Activated T-cell treated with anti-CD3 and anti-CD28 coated beads, Interleukin-2, amount 50 U/mL, for 48 hours (primary cell): Measurements from ENCODE around the gene RAB10.
"Not testable (repeated sequence)": the region's sequence is repeated elsewhere in the genome, so short reads cannot be mapped to it uniquely, and the experiment has no call there.

ENCODE experiments used
- DNase-seq, 2 experiments: peaks; one replicate each; pipeline ENCODE4 v3.0.0-alpha.2; 2020

RAB10 gene

GRCh38 chr2:26016706-26017045 lies 17.2 kb upstream of the RAB10 start:
- DNase-seq: not testable (repeated sequence)

GRCh38 chr2:26017464-26018183 lies 16.3 kb upstream of the RAB10 start:
- DNase-seq: no peak

DNA sequence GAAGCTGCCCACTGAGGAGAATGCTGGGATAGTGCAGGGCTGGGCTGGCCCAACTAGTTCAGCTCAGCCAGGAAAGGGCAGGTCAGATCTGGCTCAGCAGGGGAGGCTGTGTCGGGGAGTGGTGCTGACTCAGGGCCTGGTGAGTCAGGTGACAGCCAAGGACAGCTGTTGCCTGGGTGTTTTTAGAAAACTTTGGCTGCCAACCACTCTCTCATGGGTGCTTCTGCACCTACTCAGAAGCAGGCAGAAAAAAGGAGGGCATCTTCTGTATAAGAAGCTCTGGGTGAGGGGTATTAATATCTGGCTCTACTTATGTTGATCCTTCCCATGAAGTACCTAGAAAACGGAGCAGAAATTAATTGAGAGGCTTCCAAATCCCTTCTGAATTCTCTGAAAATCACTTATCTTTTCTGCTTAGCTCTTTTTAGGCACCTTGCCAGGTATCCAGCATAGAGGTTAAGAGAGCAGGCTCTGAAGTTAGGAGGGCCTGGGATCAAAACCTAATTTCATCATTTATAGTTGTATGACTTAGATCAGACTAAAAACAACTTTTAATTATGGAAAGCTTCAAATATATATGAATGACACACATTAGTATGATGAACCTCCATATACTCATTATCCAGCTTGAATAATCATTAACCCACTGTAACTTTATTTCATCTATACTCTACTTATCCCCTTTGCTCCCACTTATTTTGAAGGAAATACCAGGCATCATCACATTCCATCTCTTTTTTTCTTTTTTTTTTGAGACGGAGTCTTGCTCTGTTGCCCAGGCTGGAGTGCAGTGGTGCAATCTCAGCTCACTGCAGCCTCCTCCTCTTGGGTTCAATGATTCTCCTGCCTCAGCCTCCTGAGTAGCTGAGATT lies 15.5 kb upstream of the RAB10 start:
- peak; percentile 52 to 64 for DNase-seq

GRCh38 chr2:26020231-26020640 lies 13.6 kb upstream of the RAB10 start:
- DNase-seq: no peak

GRCh38 chr2:26024260-26024659 lies 9.6 kb upstream of the RAB10 start:
- no peak for DNase-seq

DNA sequence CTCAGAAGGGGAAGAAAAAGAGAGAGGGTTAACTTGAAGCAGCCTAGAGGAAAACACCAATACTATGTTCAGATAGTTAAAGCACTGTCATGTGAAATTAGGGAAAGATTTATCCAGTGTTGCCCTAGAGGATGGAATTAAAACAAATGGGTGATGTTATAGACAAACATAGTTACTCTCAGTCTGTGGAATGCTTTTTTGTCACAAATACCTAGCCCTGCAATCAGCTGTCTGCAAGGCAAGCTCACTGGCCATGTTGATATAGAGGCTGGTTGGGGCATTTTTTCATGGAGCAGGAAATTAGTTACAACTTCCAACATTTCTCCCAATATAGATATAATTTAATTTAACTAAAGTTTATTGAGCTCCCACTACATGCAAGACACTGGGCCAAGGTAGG lies 8.4 kb upstream of the RAB10 start:
- no peak for DNase-seq

DNA sequence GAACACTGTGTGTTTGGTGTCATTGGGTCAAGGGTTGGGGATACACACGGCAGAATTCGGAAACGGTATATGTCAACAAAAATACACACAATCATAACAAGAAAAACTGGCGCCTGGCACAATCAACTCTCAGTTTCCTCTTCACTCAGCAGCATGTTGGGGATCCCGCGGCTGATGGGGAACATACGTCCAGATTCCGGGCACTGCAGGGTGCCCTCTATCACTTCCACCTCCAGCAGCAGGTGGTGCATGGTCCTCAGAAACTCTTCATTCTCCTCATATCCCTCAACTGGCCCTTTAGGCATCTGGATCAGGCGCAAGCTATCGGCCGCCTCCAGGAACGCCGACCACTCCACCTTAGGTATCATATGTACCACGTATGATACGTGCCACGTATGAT lies 5.8 kb upstream of the RAB10 start:
- not testable (repeated sequence) for DNase-seq

DNA sequence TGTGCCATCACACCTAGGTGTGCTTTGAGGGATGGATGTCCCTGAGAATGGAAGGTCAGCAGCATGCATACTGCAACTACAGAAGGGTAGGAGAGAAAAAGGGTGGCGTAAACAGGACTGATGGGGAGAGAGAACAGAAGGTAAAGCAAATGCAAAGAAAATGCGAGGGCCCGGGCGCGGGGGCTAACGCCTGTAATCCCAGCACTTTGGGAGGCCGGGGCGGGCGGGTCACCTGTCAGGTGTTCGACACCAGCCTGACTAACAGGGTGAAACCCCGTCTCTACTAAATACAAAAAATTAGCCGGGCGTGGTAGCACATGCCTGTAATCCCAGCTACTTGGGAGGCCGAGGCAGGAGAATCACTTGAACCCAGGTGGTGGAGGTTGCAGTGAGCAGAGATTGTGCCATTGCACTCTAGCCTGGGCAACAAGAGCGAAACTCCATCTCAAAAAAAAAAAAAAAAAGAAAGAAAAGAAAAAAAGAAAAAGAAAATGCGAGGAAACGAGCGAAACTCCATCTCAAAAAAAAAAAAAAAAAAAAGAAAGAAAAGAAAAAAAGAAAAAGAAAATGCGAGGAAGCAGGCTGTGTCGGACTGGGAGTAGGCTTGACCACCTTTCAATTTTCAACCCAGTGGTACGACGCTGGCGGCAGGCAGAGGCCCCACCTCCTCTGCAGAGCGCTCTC lies 1.2 kb upstream of the RAB10 start:
- not testable (repeated sequence) for DNase-seq

DNA sequence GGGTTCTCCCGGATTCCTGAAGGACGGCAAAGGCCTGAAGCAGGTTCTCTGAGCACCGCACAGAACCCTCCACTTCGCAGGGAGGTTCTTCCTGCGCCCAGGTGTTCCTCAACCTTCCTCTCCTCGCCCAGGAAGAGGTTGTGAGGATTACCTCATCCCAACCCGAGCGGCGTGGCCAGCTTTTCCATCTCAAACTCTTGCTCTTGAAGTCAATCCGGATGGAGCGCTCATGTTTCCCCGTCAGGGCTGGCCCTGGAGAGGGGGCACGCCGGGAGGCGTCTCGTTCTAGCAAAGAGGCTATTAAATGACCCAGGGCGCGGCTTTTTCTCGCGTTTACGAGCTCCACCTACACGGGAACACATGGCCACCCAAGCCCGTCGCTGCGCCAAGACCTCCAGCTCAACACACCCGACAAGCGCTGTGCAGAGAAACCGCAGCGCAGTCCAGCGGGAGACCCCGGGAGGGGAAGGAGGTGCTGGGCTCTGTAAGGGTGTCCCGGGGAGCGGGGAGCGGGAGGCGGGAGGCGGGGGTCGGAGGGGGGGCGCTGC lies 540 bp upstream of the RAB10 start:
- DNase-seq: no peak

DNA sequence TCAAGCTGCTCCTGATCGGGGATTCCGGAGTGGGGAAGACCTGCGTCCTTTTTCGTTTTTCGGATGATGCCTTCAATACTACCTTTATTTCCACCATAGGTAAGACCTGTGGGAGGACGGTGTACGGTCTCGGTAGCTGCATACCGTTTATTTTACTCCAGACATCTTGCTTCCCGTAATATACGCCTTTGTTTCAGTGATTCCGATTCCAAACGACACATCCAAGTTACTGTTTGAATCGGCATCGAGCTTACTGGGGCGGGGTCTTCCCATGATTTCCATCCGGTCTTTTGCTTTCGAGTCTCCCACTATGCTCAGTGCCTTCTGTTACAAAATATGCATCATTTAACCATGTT lies 731 bp downstream of the RAB10 start:
- DNase-seq: no peak

- DNase-seq: peak in 1 of 2 experiments; percentile 25
Observed at GRCh38 chr2:26035090-26035743, 1.3 kb downstream of the RAB10 start.

GRCh38 chr2:26039603-26040323 lies 5.9 kb downstream of the RAB10 start:
- DNase-seq: no peak

- DNase-seq: no peak
Observed at GRCh38 chr2:26043109-26043508, 9.2 kb downstream of the RAB10 start.

DNA sequence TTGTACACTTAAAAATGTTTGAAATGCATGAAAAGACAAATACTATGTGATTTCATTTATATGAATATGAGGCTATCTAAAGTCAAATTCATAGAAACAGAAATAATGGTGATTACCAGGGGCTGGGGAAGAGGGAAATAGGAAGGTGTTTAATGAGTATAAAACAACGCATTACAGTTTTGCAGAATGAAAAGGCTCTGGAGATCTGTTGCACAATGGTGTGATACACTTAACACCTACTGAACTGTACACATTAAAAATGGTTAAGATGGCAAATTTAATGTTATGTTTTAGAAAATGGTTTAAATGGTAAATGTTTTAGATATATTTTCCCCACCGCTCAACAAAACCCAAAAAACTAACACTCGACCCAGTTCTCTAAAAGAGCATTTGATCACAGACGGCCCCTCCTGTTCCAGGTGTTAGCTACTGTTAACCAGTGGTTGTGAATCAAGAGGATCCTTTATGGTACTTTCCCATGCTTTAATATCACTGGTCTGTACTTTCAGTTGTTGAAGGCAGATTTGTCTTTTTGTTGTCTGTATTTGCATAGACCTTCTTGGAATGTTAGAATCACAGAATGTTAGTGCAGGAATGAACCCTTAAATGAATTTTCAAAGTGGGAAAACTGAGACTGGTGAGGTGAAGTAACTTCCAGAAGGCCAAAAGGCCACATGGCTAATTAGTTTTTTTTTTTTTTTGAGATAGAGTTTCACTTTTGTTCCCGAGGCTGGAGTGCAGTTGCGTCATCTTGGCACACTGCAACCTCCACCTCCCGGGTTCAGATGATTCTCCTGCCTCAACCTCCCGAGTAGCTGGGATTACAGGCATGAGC lies 10.2 kb downstream of the RAB10 start:
- no peak for DNase-seq

- no peak for DNase-seq
Observed at GRCh38 chr2:26048791-26049190, 14.9 kb downstream of the RAB10 start.

GRCh38 chr2:26049641-26050040 lies 15.8 kb downstream of the RAB10 start:
- no peak for DNase-seq

- no peak for DNase-seq
Observed at GRCh38 chr2:26052740-26053139, 18.9 kb downstream of the RAB10 start.

DNA sequence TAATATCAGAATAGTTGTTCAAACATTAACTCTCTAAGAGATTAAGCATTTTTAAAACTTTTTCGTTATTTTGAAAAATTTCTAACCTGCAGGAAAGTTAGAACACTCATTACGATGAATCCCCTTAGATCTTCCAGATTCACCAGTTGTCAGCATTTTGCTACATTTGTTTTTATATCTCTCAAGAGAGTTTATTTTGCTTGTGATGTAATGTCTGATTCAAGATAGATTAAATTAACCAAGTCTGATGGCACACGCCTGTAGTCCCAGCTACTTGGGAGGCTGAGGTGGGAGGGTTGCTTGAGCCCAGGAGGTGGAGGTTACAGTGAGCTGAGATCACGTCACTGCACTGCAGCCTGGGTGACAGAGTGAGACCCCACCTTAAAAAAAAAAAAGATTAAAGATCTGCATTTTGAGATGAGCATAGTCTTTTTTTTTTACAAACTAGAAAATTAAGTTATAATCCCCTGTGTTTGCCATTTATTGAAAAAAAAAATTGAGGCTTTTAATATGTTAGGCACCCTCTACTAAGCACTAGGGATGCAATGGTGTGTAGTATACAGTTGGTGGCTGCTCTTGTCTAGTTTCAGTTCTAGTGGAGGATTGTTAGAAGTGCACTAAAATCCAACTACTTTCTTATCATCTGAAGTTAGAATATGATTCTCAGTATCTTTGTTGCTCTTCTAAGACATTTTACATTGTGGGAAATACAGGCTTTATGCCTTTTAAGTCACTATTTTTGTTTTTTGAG lies 20.9 kb downstream of the RAB10 start:
- peak in 1 of 2 experiments; percentile 8 for DNase-seq

- DNase-seq: no peak
Observed at GRCh38 chr2:26058390-26058789, 24.5 kb downstream of the RAB10 start.

DNA sequence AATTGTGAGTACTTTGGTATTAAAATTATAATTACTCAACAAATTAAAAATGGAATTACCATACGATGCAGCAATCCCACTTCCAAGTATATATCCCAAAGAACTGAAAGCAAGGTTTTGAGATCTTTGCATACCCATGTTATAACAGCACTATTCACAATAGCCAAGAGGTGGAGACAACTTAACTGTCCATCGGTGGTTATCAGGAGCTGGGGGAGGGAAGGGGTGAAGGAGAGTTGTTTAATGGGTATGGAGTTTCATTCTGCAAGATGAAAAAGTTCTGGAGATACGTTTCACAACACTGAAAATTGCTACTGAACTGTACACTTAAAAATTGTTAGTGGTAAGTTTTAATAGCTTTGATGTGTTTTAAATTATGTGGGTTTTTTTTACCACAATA lies 25.7 kb downstream of the RAB10 start:
- no peak for DNase-seq

- no peak for DNase-seq
Observed at GRCh38 chr2:26061539-26061938, 27.7 kb downstream of the RAB10 start.
